Measurements from ENCODE around the gene CSTB.
"Not testable (repeated sequence)": the region's sequence is repeated elsewhere in the genome, so short reads cannot be mapped to it uniquely, and the experiment has no call there.

Gene CSTB

GRCh38 chr21:43775795-43776430 lies at the start of gene CSTB:
CSTB (minus strand) TSS chr21:43776308; CDS start chr21:43776269, 39 bp downstream.
- Histone ChIP-seq H3K4me3 (ENCODE audit: low read depth in 1 of 2, low read length in 2 of 2) (peak within 1 kb of the TSS; percentile 81 to 98), H3K27me3 (ENCODE audit: control insufficient read depth in 1 of 2, insufficient read depth in 2 of 2, low read length in 2 of 2) (no peaks in the 10 kb centered on the region), H3K27ac (ENCODE audit: low read depth, low read length) (peak within 1 kb of the TSS; percentile 67), H3K36me3 (ENCODE audit: insufficient read depth, low read length) (peaks cover 15% of the 10 kb centered on the region), H3K9ac (ENCODE audit: low read length) (peak within 1 kb of the TSS; percentile 46), H3K9me3 (ENCODE audit: low read length) (no peaks in the 10 kb centered on the region), H3K4me1 (ENCODE audit: insufficient read depth, low read length) (peaks cover 11% of the 10 kb centered on the region)

GRCh38 chr21:43825242-43825935 lies 49.3 kb upstream of the CSTB start:
- H3K4me3 ChIP-seq (ENCODE audit: low read depth in 1 of 2, low read length in 2 of 2) = no peak overlapping the region
- H3K9ac ChIP-seq (ENCODE audit: low read length) = no peak overlapping the region
- H3K27me3 ChIP-seq (ENCODE audit: control insufficient read depth in 1 of 2, insufficient read depth in 2 of 2, low read length in 2 of 2) = peaks cover 0 to 16% of the 10 kb centered on the region in 2 donors
- H3K27ac ChIP-seq (ENCODE audit: low read depth, low read length) = no peak overlapping the region
- H3K9me3 ChIP-seq (ENCODE audit: low read length) = no peaks in the 10 kb centered on the region
- no peaks in the 10 kb centered on the region for H3K4me1 ChIP-seq (ENCODE audit: insufficient read depth, low read length)
- H3K36me3 ChIP-seq (ENCODE audit: insufficient read depth, low read length) = no peaks in the 10 kb centered on the region

- no peak overlapping the region for H3K9ac ChIP-seq (ENCODE audit: low read length)
- no peaks in the 10 kb centered on the region for H3K9me3 ChIP-seq (ENCODE audit: low read length)
- no peak overlapping the region for H3K4me3 ChIP-seq (ENCODE audit: low read depth in 1 of 2, low read length in 2 of 2)
- peaks cover 0 to 16% of the 10 kb centered on the region in 2 donors for H3K27me3 ChIP-seq (ENCODE audit: control insufficient read depth in 1 of 2, insufficient read depth in 2 of 2, low read length in 2 of 2)
- H3K36me3 ChIP-seq (ENCODE audit: insufficient read depth, low read length) = no peaks in the 10 kb centered on the region
- no peak overlapping the region for H3K27ac ChIP-seq (ENCODE audit: low read depth, low read length)
- no peaks in the 10 kb centered on the region for H3K4me1 ChIP-seq (ENCODE audit: insufficient read depth, low read length)
Observed at GRCh38 chr21:43824333-43825241, 48.5 kb upstream of the CSTB start.

- H3K27ac ChIP-seq (ENCODE audit: low read depth, low read length); H3K4me1 ChIP-seq (ENCODE audit: insufficient read depth, low read length); H3K9me3 ChIP-seq (ENCODE audit: low read length); H3K36me3 ChIP-seq (ENCODE audit: insufficient read depth, low read length); H3K4me3 ChIP-seq (ENCODE audit: low read depth in 1 of 2, low read length in 2 of 2); H3K9ac ChIP-seq (ENCODE audit: low read length): not testable (repeated sequence)
- H3K27me3 ChIP-seq (ENCODE audit: control insufficient read depth in 1 of 2, insufficient read depth in 2 of 2, low read length in 2 of 2) = peaks cover 0 to 16% of the 10 kb centered on the region in 2 donors
Observed at GRCh38 chr21:43822741-43823140, 46.6 kb upstream of the CSTB start.

GRCh38 chr21:43822166-43822565 lies 46.1 kb upstream of the CSTB start:
- H3K9me3 ChIP-seq (ENCODE audit: low read length); H3K27ac ChIP-seq (ENCODE audit: low read depth, low read length); H3K9ac ChIP-seq (ENCODE audit: low read length); H3K4me1 ChIP-seq (ENCODE audit: insufficient read depth, low read length); H3K4me3 ChIP-seq (ENCODE audit: low read depth in 1 of 2, low read length in 2 of 2); H3K36me3 ChIP-seq (ENCODE audit: insufficient read depth, low read length): not testable (repeated sequence)
- peaks cover 0 to 16% of the 10 kb centered on the region in 2 donors for H3K27me3 ChIP-seq (ENCODE audit: control insufficient read depth in 1 of 2, insufficient read depth in 2 of 2, low read length in 2 of 2)

- Histone ChIP-seq H3K9ac (ENCODE audit: low read length) (no peak overlapping the region), H3K9me3 (ENCODE audit: low read length) (no peaks in the 10 kb centered on the region), H3K36me3 (ENCODE audit: insufficient read depth, low read length) (no peaks in the 10 kb centered on the region), H3K4me3 (ENCODE audit: low read depth in 1 of 2, low read length in 2 of 2) (no peak overlapping the region), H3K27me3 (ENCODE audit: control insufficient read depth in 1 of 2, insufficient read depth in 2 of 2, low read length in 2 of 2) (peaks cover 0 to 8% of the 10 kb centered on the region in 2 donors), H3K4me1 (ENCODE audit: insufficient read depth, low read length) (no peaks in the 10 kb centered on the region), H3K27ac (ENCODE audit: low read depth, low read length) (no peak overlapping the region)
Observed at GRCh38 chr21:43820466-43820865, 44.4 kb upstream of the CSTB start.

- no peak overlapping the region for H3K27ac ChIP-seq (ENCODE audit: low read depth, low read length)
- H3K36me3 ChIP-seq (ENCODE audit: insufficient read depth, low read length) = no peaks in the 10 kb centered on the region
- H3K9me3 ChIP-seq (ENCODE audit: low read length) = no peaks in the 10 kb centered on the region
- no peak overlapping the region for H3K4me3 ChIP-seq (ENCODE audit: low read depth in 1 of 2, low read length in 2 of 2)
- H3K9ac ChIP-seq (ENCODE audit: low read length) = no peak overlapping the region
- H3K4me1 ChIP-seq (ENCODE audit: insufficient read depth, low read length) = no peaks in the 10 kb centered on the region
- H3K27me3 ChIP-seq (ENCODE audit: control insufficient read depth in 1 of 2, insufficient read depth in 2 of 2, low read length in 2 of 2) = peaks cover 0 to 9% of the 10 kb centered on the region in 2 donors
Observed at GRCh38 chr21:43819511-43820405, 43.6 kb upstream of the CSTB start.

- H3K27ac ChIP-seq (ENCODE audit: low read depth, low read length) = no peak overlapping the region
- H3K4me1 ChIP-seq (ENCODE audit: insufficient read depth, low read length) = no peaks in the 10 kb centered on the region
- peaks cover 0 to 12% of the 10 kb centered on the region in 2 donors for H3K27me3 ChIP-seq (ENCODE audit: control insufficient read depth in 1 of 2, insufficient read depth in 2 of 2, low read length in 2 of 2)
- H3K4me3 ChIP-seq (ENCODE audit: low read depth in 1 of 2, low read length in 2 of 2) = no peak overlapping the region
- H3K36me3 ChIP-seq (ENCODE audit: insufficient read depth, low read length) = no peaks in the 10 kb centered on the region
- no peaks in the 10 kb centered on the region for H3K9me3 ChIP-seq (ENCODE audit: low read length)
- no peak overlapping the region for H3K9ac ChIP-seq (ENCODE audit: low read length)
Observed at GRCh38 chr21:43818685-43819084, 42.6 kb upstream of the CSTB start.

- Histone ChIP-seq H3K27me3 (ENCODE audit: control insufficient read depth in 1 of 2, insufficient read depth in 2 of 2, low read length in 2 of 2) (peaks cover 0 to 12% of the 10 kb centered on the region in 2 donors), H3K27ac (ENCODE audit: low read depth, low read length) (no peak overlapping the region)
Observed at GRCh38 chr21:43817157-43818086, 41.3 kb upstream of the CSTB start.

GRCh38 chr21:43816611-43817071 lies 40.5 kb upstream of the CSTB start:
- Histone ChIP-seq H3K4me3 (ENCODE audit: low read depth in 1 of 2, low read length in 2 of 2) (no peak overlapping the region), H3K36me3 (ENCODE audit: insufficient read depth, low read length) (no peaks in the 10 kb centered on the region), H3K9ac (ENCODE audit: low read length) (no peak overlapping the region), H3K9me3 (ENCODE audit: low read length) (no peaks in the 10 kb centered on the region), H3K27ac (ENCODE audit: low read depth, low read length) (no peak overlapping the region), H3K27me3 (ENCODE audit: control insufficient read depth in 1 of 2, insufficient read depth in 2 of 2, low read length in 2 of 2) (peaks cover 0 to 12% of the 10 kb centered on the region in 2 donors), H3K4me1 (ENCODE audit: insufficient read depth, low read length) (no peaks in the 10 kb centered on the region)

More at GRCh38 chr21:43817157-43818086, 41.3 kb upstream of the CSTB start:
- Histone ChIP-seq H3K4me1 (ENCODE audit: insufficient read depth, low read length) (no peaks in the 10 kb centered on the region), H3K4me3 (ENCODE audit: low read depth in 1 of 2, low read length in 2 of 2) (no peak overlapping the region), H3K36me3 (ENCODE audit: insufficient read depth, low read length) (no peaks in the 10 kb centered on the region), H3K9me3 (ENCODE audit: low read length) (no peaks in the 10 kb centered on the region), H3K9ac (ENCODE audit: low read length) (no peak overlapping the region)
